CD4-positive, alpha-beta T cell treated with Interferon alpha-2 for 1 hour (primary cell): Measurements from ENCODE around the gene FILIP1L.

ENCODE experiments used
- DNase-seq, 2 donors: peaks; one replicate each; pipeline ENCODE4 v3.0.0-alpha.2; 2020 to 2022

The FILIP1L gene

GRCh38 chr3:100040451-100041225 lies 73.7 kb downstream of the FILIP1L start:
- no peak for DNase-seq

GRCh38 chr3:100039075-100039474 lies 75.2 kb downstream of the FILIP1L start:
- DNase-seq: no peak

GRCh38 chr3:100033903-100034471 lies 80.3 kb downstream of the FILIP1L start:
- no peak for DNase-seq

- no peak for DNase-seq
Observed at GRCh38 chr3:100033184-100033583, 81.1 kb downstream of the FILIP1L start.

- no peak for DNase-seq
Observed at GRCh38 chr3:100032243-100032642, 82.1 kb downstream of the FILIP1L start.

GRCh38 chr3:100030914-100031425 lies 83.3 kb downstream of the FILIP1L start:
- DNase-seq: no peak

- no peak for DNase-seq
Observed at GRCh38 chr3:100030346-100030745, 84.0 kb downstream of the FILIP1L start.

GRCh38 chr3:100029689-100030088 lies 84.6 kb downstream of the FILIP1L start:
- DNase-seq: no peak

GRCh38 chr3:100029052-100029451 lies 85.2 kb downstream of the FILIP1L start:
- no peak for DNase-seq

GRCh38 chr3:100027321-100027720 lies 87.0 kb downstream of the FILIP1L start:
- DNase-seq: no peak

- DNase-seq: no peak
Observed at GRCh38 chr3:100024520-100025303, 89.6 kb downstream of the FILIP1L start.

- no peak for DNase-seq
Observed at GRCh38 chr3:100023595-100023994, 90.7 kb downstream of the FILIP1L start.

GRCh38 chr3:100023150-100023549 lies 91.2 kb downstream of the FILIP1L start:
- no peak for DNase-seq

GRCh38 chr3:100022506-100022905 lies 91.8 kb downstream of the FILIP1L start:
- no peak for DNase-seq

GRCh38 chr3:100020876-100021644 lies 93.2 kb downstream of the FILIP1L start:
- no peak for DNase-seq

- no peak for DNase-seq
Observed at GRCh38 chr3:100019719-100020118, 94.6 kb downstream of the FILIP1L start.

GRCh38 chr3:100018806-100019205 lies 95.5 kb downstream of the FILIP1L start:
- no peak for DNase-seq

GRCh38 chr3:100010087-100010417 lies 104.2 kb downstream of the FILIP1L start:
- no peak for DNase-seq

GRCh38 chr3:100009276-100010086 lies 104.8 kb downstream of the FILIP1L start:
- DNase-seq: no peak

GRCh38 chr3:100008081-100008698 lies 106.1 kb downstream of the FILIP1L start:
- DNase-seq: no peak

GRCh38 chr3:100007313-100007712 lies 107.0 kb downstream of the FILIP1L start:
- no peak for DNase-seq
